NCI-H1436 (cell line): ENCODE measurements around the gene SYT2.
A peak's percentile ranks its signal among the peaks of the same experiment; 100 is the strongest.
"Not testable (repeated sequence)": the region's sequence is repeated elsewhere in the genome, so short reads cannot be mapped to it uniquely, and the experiment has no call there.

Experiments used
- DNase-seq: peaks from one replicate; lab custom pipeline; 2025; lab: John Stamatoyannopoulos, UW

The SYT2 gene

GRCh38 chr1:202590975-202591411 lies 119.3 kb downstream of the SYT2 start:
- DNase-seq = no peak

GRCh38 chr1:202590126-202590525 lies 120.1 kb downstream of the SYT2 start:
- no peak for DNase-seq

GRCh38 chr1:202589190-202589930 lies 120.9 kb downstream of the SYT2 start:
- no peak for DNase-seq

GRCh38 chr1:202588503-202589189 lies 121.6 kb downstream of the SYT2 start:
- DNase-seq = no peak

GRCh38 chr1:202587859-202588485 lies 122.3 kb downstream of the SYT2 start:
- no peak for DNase-seq

- DNase-seq = no peak
Observed at GRCh38 chr1:202586871-202587270, 123.4 kb downstream of the SYT2 start.

- DNase-seq = peak; percentile 46
Observed at GRCh38 chr1:202586018-202586821, 124.0 kb downstream of the SYT2 start.

- DNase-seq = no peak
Observed at GRCh38 chr1:202585590-202585933, 124.7 kb downstream of the SYT2 start.

- no peak for DNase-seq
Observed at GRCh38 chr1:202584707-202585589, 125.3 kb downstream of the SYT2 start.

- DNase-seq = not testable (repeated sequence)
Observed at GRCh38 chr1:202582350-202582749, 127.9 kb downstream of the SYT2 start.

GRCh38 chr1:202580619-202581018 lies 129.6 kb downstream of the SYT2 start:
- no peak for DNase-seq

GRCh38 chr1:202579806-202580205 lies 130.4 kb downstream of the SYT2 start:
- no peak for DNase-seq

- DNase-seq = no peak
Observed at GRCh38 chr1:202578565-202578964, 131.7 kb downstream of the SYT2 start.

- DNase-seq = no peak
Observed at GRCh38 chr1:202578001-202578504, 132.2 kb downstream of the SYT2 start.

- no peak for DNase-seq
Observed at GRCh38 chr1:202577381-202577780, 132.9 kb downstream of the SYT2 start.

- DNase-seq = no peak
Observed at GRCh38 chr1:202576816-202577215, 133.4 kb downstream of the SYT2 start.

- no peak for DNase-seq
Observed at GRCh38 chr1:202575918-202576653, 134.2 kb downstream of the SYT2 start.

GRCh38 chr1:202572867-202573266 lies 137.4 kb downstream of the SYT2 start:
- DNase-seq = no peak

GRCh38 chr1:202571719-202572339 lies 138.4 kb downstream of the SYT2 start:
- peak; percentile 33 for DNase-seq
